H1 (cell line): ENCODE results near the gene RPS21.

Experiments used
- EP300 ChIP-seq, 2 experiments: IDR thresholded peaks; 1 replicate in 1 of 2; 2 replicates in 1 of 2; pipeline ENCODE4 v1.6.1; 2011 to 2012; ENCODE audit warnings: low read depth in 2 of 2, low read length in 2 of 2, mild to moderate bottlenecking in 2 of 2, borderline replicate concordance in 1 of 2, inconsistent platforms in 1 of 2, moderate library complexity in 1 of 2
- EZH2 ChIP-seq: fragments of 200-600 bp; sonication (generic); IDR thresholded peaks from 2 replicates; pipeline ENCODE4 v1.7.1; 2012; ENCODE audit warnings: low read depth, mild to moderate bottlenecking, moderate library complexity, low read length, inconsistent platforms; ENCODE audit not compliant: severe bottlenecking
- HDAC2 ChIP-seq, 2 experiments: fragments of 300-600 bp in 1 of 2; sonication (generic) in 1 of 2; IDR thresholded peaks; 2 replicates each; pipeline ENCODE4 v1.6.1; 2011 to 2012; ENCODE audit warnings: low read depth in 2 of 2, low read length in 2 of 2, mild to moderate bottlenecking in 2 of 2, moderate library complexity in 2 of 2, borderline replicate concordance in 1 of 2, inconsistent platforms in 1 of 2
- KDM1A ChIP-seq: fragments of 200-600, 300-600 bp; sonication (generic); IDR thresholded peaks from 2 replicates; pipeline ENCODE4 v1.7.1; 2016; ENCODE audit warnings: mild to moderate bottlenecking, low read length, borderline replicate concordance
- NRF1 ChIP-seq: IDR thresholded peaks from 2 replicates; pipeline ENCODE4 v1.6.1; 2011; ENCODE audit warnings: mild to moderate bottlenecking, low read depth, low read length, improper control_type of control experiment
- POLR2A ChIP-seq, 2 experiments: IDR thresholded peaks; 1 replicate in 1 of 2; 2 replicates in 1 of 2; pipeline ENCODE4 v1.6.1; 2011; ENCODE audit warnings: low read depth in 2 of 2, low read length in 2 of 2, mild to moderate bottlenecking in 2 of 2; ENCODE audit errors: control extremely low read depth in 1 of 2
- RFX5 ChIP-seq: IDR thresholded peaks from 2 replicates; pipeline ENCODE4 v1.6.1; 2011; ENCODE audit warnings: low read depth, low read length, improper control_type of control experiment, borderline replicate concordance
- RXRA ChIP-seq: IDR thresholded peaks from 2 replicates; pipeline ENCODE4 v1.6.1; 2011; ENCODE audit warnings: low read depth, mild to moderate bottlenecking, low read length, moderate library complexity; ENCODE audit not compliant: insufficient read depth
- SIRT6 ChIP-seq: IDR thresholded peaks from one replicate; pipeline ENCODE4 v1.7.1; 2012; ENCODE audit warnings: low read length, inconsistent platforms
- SP1 ChIP-seq: IDR thresholded peaks from 2 replicates; pipeline ENCODE4 v1.6.1; 2011; ENCODE audit warnings: low read depth, low read length
- ZNF274 ChIP-seq: IDR thresholded peaks from 2 replicates; pipeline ENCODE4 v1.7.0; 2012; ENCODE audit warnings: low read length, borderline replicate concordance; ENCODE audit errors: extremely low read depth
- TF ChIP-seq, protein P1 (sequence below), 3 experiments: IDR thresholded peaks; 1 replicate in 2 of 3; 2 replicates in 1 of 3; pipeline versions ENCODE4 v1.5.1 to v1.6.1; 2011; ENCODE audit warnings: low read length in 3 of 3, mild to moderate bottlenecking in 3 of 3, inconsistent platforms in 2 of 3, low read depth in 1 of 3, moderate library complexity in 1 of 3; ENCODE audit not compliant: insufficient read depth in 1 of 3; ENCODE audit errors: control extremely low read depth in 1 of 3
- TF ChIP-seq, protein P2 (sequence below): IDR thresholded peaks from 2 replicates; pipeline ENCODE4 v1.6.1; 2011; ENCODE audit warnings: low read depth, mild to moderate bottlenecking, low read length; ENCODE audit not compliant: insufficient read depth

DNA sequence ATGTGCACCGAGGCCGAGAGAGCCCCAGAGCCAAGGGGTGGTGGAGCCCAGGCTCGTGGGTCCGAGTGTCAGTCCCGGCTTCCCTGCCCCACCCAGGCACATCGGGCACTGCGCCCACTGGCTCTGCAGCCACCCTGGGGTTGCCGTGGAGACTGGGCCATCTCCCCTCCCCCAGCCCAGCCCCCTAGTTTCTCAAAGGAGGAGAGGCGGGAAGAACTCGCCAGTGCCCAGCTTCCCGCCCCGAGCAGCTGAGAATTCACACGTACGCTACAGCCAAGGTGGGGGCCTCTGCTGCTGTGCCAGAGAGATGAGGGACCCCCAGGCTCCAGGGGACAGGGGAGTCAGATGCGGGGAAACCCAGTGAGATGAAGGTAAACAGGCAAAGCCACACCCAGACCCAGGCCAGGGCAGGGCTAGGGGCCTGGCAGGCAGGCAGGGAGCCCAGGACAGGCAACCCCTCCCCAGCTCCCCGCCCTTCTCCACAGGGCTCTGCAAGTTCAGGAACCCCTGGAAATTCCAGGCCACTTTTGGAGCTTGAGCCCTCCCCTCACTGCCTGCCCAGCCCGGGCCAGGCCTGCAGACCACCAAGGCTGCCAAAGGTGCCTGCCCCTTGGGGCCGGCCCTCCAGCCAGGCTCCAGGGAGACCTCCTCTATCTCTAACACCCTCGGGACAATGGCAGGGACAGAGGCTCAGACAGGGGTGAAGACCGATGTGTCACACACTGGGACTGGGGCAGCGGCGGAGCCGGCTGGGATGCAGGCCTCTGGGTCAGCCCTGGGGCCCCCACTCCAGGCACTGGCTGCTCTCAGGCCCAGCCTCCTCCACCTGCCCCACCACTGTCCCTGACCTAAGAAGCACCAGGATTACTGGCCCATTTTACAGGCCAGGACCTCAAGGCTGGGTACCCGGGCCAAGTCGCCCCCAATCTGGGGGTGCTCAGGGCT lies 25.8 kb upstream of the RPS21 start:
- TF ChIP-seq ZNF274: no peak
- TF ChIP-seq, protein P1, sequence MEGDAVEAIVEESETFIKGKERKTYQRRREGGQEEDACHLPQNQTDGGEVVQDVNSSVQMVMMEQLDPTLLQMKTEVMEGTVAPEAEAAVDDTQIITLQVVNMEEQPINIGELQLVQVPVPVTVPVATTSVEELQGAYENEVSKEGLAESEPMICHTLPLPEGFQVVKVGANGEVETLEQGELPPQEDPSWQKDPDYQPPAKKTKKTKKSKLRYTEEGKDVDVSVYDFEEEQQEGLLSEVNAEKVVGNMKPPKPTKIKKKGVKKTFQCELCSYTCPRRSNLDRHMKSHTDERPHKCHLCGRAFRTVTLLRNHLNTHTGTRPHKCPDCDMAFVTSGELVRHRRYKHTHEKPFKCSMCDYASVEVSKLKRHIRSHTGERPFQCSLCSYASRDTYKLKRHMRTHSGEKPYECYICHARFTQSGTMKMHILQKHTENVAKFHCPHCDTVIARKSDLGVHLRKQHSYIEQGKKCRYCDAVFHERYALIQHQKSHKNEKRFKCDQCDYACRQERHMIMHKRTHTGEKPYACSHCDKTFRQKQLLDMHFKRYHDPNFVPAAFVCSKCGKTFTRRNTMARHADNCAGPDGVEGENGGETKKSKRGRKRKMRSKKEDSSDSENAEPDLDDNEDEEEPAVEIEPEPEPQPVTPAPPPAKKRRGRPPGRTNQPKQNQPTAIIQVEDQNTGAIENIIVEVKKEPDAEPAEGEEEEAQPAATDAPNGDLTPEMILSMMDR (IDR thresholded peaks at IDR 0.05; ENCODE audit: control extremely low read depth in 1 of 3, insufficient read depth in 1 of 3, low read depth in 1 of 3, low read length in 3 of 3): no peak
- TF ChIP-seq SP1: no peak
- no peak; a peak in 1 of 3 replicates for TF ChIP-seq POLR2A (IDR thresholded peaks at IDR 0.05; ENCODE audit: control extremely low read depth in 1 of 2, low read depth in 2 of 2, low read length in 2 of 2)
- TF ChIP-seq KDM1A: peak; percentile 85; the same call in 1 of the 2 replicates
- TF ChIP-seq HDAC2 (IDR thresholded peaks at IDR 0.05; ENCODE audit: borderline replicate concordance in 1 of 2, low read depth in 2 of 2, low read length in 2 of 2): no peak
- no peak for TF ChIP-seq RXRA
- TF ChIP-seq, protein P2, sequence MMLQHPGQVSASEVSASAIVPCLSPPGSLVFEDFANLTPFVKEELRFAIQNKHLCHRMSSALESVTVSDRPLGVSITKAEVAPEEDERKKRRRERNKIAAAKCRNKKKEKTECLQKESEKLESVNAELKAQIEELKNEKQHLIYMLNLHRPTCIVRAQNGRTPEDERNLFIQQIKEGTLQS: no peak
- TF ChIP-seq EZH2: no peak
- TF ChIP-seq NRF1: no peak
- TF ChIP-seq RFX5: no peak
- no peak for TF ChIP-seq SIRT6
- TF ChIP-seq EP300 (IDR thresholded peaks at IDR 0.05; ENCODE audit: borderline replicate concordance in 1 of 2, low read depth in 2 of 2, low read length in 2 of 2): no peak
